ENCODE data around the gene CMKLR1.

- TF ChIP-seq, protein P1, sequence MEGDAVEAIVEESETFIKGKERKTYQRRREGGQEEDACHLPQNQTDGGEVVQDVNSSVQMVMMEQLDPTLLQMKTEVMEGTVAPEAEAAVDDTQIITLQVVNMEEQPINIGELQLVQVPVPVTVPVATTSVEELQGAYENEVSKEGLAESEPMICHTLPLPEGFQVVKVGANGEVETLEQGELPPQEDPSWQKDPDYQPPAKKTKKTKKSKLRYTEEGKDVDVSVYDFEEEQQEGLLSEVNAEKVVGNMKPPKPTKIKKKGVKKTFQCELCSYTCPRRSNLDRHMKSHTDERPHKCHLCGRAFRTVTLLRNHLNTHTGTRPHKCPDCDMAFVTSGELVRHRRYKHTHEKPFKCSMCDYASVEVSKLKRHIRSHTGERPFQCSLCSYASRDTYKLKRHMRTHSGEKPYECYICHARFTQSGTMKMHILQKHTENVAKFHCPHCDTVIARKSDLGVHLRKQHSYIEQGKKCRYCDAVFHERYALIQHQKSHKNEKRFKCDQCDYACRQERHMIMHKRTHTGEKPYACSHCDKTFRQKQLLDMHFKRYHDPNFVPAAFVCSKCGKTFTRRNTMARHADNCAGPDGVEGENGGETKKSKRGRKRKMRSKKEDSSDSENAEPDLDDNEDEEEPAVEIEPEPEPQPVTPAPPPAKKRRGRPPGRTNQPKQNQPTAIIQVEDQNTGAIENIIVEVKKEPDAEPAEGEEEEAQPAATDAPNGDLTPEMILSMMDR (IDR thresholded peaks at IDR 0.05), result no peak
- no peak for TF ChIP-seq POLR2A (IDR thresholded peaks at IDR 0.05)
Observed at GRCh38 chr12:108356835-108357806, 18.0 kb upstream of the CMKLR1 start.

All from esophagus squamous epithelium (tissue), 4 donors.